ENCODE measurements around the gene HMGXB3.
A peak's percentile ranks its signal among the peaks of the same experiment; 100 is the strongest.

The HMGXB3 gene

DNA sequence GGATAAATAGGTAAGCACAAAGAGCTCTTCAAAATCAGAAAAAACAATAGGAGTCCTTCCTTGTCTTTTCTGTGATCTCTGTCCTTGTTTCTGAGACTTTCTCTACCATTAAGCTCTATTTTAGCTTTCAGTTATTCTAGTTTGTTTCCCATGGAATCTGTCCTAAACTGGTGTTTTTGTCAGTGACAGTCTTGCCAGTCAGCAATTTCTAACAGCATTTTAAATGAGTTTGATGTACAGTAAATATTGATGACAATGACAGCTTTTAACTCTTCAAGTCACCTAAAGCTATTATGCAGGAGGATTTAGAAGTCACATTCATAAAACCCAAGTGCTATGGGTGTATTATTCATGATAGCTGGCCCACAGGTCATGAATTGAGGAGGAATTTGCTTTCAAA is 18.0 kb upstream of the HMGXB3 start:
- no peak for DNase-seq (ENCODE audit: low read depth)

GRCh38 chr5:149988126-149988525 is 12.4 kb upstream of the HMGXB3 start:
- no peak for DNase-seq (ENCODE audit: low read depth)

GRCh38 chr5:149990518-149991376 is 9.8 kb upstream of the HMGXB3 start:
- peak; percentile 47 for DNase-seq (ENCODE audit: low read depth)

DNA sequence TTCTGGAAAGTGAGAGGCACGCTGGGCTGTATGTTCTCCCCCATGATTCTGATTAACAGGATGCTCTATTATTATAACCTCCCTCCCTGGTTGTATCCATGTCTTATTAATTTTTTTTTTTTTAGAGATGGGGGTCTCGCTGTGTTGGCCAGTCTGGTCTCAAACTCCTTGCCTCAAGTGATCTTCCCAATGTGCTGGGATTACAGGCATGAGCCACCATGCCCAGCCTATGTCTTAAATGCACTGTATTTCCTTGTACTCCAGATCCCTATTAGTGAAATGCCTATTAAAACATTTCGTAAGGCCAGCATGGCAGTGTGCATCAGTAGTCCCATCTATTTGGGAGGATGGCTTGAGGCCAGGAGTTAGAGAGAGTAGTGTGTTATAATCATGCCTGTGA is 7.1 kb upstream of the HMGXB3 start:
- no peak for DNase-seq (ENCODE audit: low read depth)

- no peak for DNase-seq (ENCODE audit: low read depth)
These were observed 4.9 kb upstream of the HMGXB3 start for GRCh38 chr5:149995385-149996204.

DNA sequence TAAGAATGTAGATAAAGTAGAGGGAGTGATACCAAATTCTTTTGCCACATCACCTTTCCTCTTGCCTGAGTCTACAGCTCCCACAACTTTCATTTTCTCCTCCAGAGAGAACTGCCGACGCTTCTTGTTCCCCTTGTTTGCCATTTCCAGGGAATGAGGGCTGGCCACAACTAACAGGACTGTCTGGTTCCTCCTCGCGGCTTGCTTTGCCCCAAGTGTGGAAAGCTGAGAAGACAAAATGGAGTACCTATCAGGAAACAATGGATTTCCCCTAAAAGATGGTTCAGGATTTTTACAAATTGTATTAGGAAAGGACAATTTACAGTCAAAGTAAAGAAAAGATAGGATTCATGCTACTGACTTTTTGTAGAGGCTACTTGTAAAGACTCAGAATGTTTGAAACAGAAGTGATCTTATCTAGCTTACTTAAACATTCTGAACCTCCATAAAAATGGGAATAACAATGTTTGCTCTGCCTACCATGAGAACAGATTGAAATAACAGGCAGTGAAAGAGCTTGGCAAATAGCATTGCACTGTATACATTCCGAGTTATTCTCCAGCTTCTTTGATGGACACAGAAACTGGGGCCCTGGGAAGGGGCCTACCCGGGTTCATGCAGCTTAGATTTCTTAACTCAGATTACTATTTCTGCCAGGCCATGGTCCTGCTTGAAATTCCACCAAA is 4.2 kb upstream of the HMGXB3 start:
- DNase-seq (ENCODE audit: low read depth) = no peak

DNA sequence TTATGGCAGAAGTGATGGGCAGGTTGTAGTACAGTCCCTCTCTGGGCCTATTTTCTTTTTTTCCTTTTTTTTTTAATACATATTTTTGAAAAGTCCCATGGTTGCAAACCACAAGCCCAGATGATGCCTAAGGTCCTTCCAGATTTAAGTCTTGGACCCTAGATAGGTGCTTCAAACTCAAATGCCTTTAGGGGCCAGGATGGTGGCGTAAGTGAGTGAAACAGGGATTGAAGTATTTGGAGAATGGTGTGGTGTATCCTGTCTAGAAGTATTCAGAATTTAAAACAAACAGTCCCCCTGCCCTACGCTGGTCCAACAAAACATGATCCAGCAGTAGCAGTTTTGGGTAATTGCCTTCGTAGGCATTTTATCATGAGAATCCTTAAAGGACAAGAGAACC is 2.3 kb upstream of the HMGXB3 start:
- no peak for DNase-seq (ENCODE audit: low read depth)

DNA sequence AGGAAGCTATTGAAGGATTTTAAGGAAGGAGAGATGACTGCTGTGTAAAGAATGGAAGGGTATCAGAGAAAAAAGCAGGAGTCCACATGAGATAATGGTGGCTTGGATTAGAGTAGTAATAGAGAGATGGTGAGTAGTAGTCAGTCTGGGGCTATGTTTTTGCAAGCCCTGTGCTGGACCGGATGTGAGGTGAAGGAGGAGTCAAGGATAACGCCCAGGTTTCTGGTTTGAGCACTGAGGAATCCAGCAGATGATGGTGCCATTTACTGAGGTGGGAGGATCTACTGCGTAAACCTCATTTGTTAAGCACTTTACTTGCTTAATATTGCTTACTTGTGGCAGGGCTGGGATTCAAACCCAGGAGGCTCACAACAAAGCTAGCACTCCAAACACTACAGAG is 1.2 kb upstream of the HMGXB3 start:
- DNase-seq (ENCODE audit: low read depth) = no peak

DNA sequence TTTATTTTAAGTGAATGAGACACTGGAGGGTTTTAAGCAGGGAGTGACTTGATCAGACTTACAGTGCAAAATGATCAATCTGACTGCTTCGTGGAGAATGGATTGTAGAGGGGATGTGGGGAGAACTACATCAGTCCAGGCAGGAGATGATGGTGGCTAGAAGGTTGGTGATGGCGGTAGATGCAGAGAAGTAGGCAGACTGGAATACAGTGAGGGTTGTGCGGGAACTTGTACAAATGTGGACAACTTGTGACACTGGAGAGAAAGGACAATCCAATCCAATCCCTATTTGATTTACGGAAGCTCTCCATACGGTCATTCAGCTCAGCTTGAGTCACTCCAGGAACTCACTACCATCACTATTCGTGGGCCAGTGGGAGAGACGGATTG is 678 bp upstream of the HMGXB3 start:
- no peak for DNase-seq (ENCODE audit: low read depth)

- peak; percentile 9 for DNase-seq (ENCODE audit: low read depth)
These were observed 586 bp downstream of the HMGXB3 start for GRCh38 chr5:150000990-150001659.

DNA sequence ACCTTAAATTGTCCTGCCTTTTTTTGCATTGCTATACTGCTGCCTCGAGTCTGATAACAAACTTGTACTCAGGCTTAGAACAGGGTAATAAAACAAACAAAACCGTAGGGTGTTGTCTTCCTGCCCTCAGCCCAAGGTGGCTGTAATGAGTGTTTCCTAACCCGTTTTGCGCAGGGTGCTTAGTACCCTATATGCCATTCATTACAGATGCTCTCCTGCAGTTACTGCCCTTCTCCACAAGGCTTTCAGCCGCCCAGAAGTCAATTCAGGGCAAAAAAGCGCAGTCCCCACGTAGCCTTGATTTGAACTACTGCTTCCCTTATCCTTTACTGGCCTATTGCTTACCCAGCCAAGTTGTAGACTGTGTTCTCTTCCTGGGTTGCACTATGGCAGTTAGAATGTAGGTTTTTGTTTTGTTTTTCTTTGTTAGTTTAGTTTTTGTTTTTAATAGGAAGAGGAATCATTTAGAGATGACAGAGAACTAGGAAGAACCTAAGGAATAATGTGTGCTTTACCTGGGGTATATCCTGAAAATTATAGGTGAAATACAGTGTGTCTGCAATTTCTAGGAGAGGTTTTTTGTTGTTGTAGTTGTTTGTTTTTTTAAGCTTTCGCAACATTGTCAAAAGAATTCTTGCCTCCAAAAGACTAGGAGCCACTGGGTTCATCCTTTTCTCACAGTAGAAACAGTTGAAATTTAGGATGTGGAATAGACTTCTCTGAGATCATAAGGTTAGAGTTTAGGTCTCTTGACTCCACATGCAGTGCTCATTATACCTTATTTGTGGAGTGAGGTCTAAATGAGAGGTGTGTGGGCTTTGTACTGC is 1.3 kb downstream of the HMGXB3 start:
- peak; percentile 32 for DNase-seq (ENCODE audit: low read depth)

- no peak for DNase-seq (ENCODE audit: low read depth)
These were observed 5.8 kb downstream of the HMGXB3 start for GRCh38 chr5:150006318-150006717.

DNA sequence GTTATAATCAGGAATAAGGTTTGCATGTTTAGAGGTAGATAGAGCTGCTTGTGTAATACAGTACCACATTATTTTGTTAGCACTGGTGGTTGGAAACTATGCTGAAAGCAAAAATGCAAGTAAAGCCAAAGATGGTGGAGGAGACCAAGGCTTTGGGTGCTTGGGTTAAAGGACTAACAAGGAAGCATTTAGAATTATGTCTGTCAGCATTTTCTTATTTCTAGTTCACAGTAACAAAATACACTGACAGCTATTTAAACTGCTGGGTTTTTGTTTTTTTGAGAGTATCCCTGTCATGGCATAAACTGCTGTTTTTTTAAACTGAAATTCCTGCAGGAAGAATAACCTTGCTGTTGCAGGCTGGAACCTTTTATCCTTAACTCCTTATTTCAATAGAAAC is 6.5 kb downstream of the HMGXB3 start:
- DNase-seq (ENCODE audit: low read depth) = no peak

GRCh38 chr5:150009671-150010387 is 9.3 kb downstream of the HMGXB3 start:
- DNase-seq (ENCODE audit: low read depth) = no peak

DNA sequence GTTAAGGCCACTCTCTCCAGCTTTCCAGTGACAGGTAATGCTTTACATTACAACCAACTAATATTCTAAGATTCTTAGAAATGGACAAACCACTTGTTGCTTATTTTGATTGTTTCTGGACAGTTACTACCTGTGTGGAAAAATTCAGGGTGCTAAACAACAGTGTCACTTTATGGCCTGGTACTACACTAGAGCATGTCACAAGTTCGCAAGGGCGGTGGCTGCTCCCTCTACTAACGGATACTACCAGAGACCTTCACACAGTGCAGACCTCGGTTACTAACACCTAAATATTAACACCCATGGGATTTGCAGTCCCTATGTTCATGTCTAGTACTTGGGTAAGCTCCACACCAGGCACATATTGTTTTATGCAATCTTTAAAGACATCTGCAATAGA is 13.4 kb downstream of the HMGXB3 start:
- DNase-seq (ENCODE audit: low read depth) = no peak

DNA sequence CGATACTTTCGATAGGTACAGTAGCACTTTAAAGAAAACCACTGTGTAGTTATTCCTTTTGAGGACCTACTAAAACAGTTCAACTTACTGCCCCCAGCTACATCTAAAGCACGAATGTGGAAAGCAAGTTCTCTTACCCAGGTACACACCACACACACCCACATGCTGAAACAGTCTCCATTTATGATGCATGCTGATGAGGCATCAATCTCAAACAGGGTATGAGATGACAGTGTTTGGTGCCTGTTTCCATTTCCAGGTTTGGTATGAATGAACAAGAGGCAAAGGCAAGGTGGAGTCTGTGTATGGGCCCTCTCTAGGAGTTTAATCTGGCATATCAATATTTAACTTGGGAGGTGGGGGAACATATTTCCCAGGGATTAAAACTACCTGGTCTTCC is 13.9 kb downstream of the HMGXB3 start:
- no peak for DNase-seq (ENCODE audit: low read depth)

- no peak for DNase-seq (ENCODE audit: low read depth)
These were observed 14.9 kb downstream of the HMGXB3 start for GRCh38 chr5:150015415-150015814.

DNA sequence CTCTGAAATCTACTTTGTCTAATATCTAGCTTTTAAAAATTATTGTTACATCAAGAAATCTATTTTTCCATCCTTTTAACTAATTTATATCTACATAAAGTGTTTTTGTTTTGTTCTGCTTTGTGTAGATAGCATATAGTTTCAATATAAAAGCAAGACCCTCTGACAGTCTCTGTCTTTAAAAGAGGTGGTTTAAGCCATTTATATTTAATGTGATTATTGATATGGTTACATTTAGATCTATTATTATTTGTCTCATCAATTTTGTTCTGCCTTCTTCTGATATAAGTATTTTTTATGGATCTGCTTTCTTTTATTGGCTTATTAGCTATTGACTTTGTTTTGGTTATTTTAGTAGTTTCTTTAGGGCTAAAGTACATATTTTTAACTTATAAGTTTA is 16.0 kb downstream of the HMGXB3 start:
- DNase-seq (ENCODE audit: low read depth) = no peak

GRCh38 chr5:150017226-150018005 is 16.9 kb downstream of the HMGXB3 start:
- no peak for DNase-seq (ENCODE audit: low read depth)

DNA sequence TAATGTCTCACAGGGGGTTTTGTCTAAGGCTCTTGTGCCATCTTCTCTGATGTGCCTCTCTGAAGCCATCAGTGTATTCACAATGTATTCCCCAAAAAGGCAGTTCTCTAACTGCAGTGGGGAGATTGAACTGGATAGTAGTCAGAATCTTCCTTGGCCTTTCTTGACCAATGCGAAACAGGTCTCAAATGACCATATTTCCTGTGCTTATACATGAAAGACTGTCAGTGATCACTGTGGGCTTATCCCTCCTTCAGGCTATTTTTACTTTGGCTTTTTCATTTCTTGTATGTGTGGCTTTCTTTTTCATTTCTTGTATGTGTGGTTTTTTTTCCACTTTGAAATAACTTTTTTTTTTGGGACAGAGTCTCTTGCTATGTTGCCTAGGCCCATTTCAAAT is 19.7 kb downstream of the HMGXB3 start:
- no peak for DNase-seq (ENCODE audit: low read depth)

All from stimulated activated CD8-positive, alpha-beta memory T cell treated with anti-CD3 and anti-CD28 coated beads, Interleukin-12 subunit alpha, Interleukin-12 subunit beta, amount 100 ng/mL, for 1 hour (primary cell).